ENCODE results near the gene COPS9. TPM values are rescaled to one million over a fixed set of nuclear protein-coding genes. Genes with fewer than 3 reads are reported as not detected.

COPS9 gene
- total and polyA plus RNA-seq, 8 donors: 62.4 to 146 (median 90.9) TPM

GRCh38 chr2:240160291-240161086 lies 24.4 kb upstream of the COPS9 start:
- TF ChIP-seq CTCF (IDR thresholded peaks at IDR 0.05): no peak
- Histone ChIP-seq H3K27me3 (peaks cover 0 to 10% of the 10 kb centered on the region in 2 donors), H3K36me3 (no peaks in the 10 kb centered on the region), H3K27ac (no peak overlapping the region), H3K4me3 (no peak overlapping the region), H3K9me3 (no peaks in the 10 kb centered on the region), H3K4me1 (no peaks in the 10 kb centered on the region)
- ATAC-seq (no peak), DNase-seq (peak in 2 of 4 donors; percentile 22 to 39)
- intact Hi-C loops (cut with DNase I): no loop called here

GRCh38 chr2:240159251-240159839 lies 23.2 kb upstream of the COPS9 start:
- TF ChIP-seq CTCF (IDR thresholded peaks at IDR 0.05): no peak
- Histone ChIP-seq H3K36me3 (no peaks in the 10 kb centered on the region), H3K4me3 (no peak overlapping the region), H3K27me3 (peaks cover 0 to 20% of the 10 kb centered on the region in 2 donors), H3K27ac (no peak overlapping the region), H3K9me3 (no peaks in the 10 kb centered on the region), H3K4me1 (no peaks in the 10 kb centered on the region)
- intact Hi-C loops (cut with DNase I): no loop called here
- ATAC-seq: no peak
- DNase-seq: peak in 1 of 4 donors; percentile 56

GRCh38 chr2:240157147-240157470 lies 21.0 kb upstream of the COPS9 start:
- no peak for ATAC-seq
- H3K27me3 ChIP-seq: peaks cover 0 to 22% of the 10 kb centered on the region in 2 donors
- DNase-seq: peak in 1 of 4 donors; percentile 44
- intact Hi-C loops (cut with DNase I): no loop called here
- no peak overlapping the region for H3K27ac ChIP-seq
- no peak overlapping the region for H3K4me3 ChIP-seq
- no peaks in the 10 kb centered on the region for H3K36me3 ChIP-seq
- no peaks in the 10 kb centered on the region for H3K4me1 ChIP-seq
- no peaks in the 10 kb centered on the region for H3K9me3 ChIP-seq
- no peak for TF ChIP-seq CTCF (IDR thresholded peaks at IDR 0.05)

- intact Hi-C loops (cut with DNase I): no loop called here
- Histone ChIP-seq H3K27me3 (peaks cover 0 to 23% of the 10 kb centered on the region in 2 donors), H3K36me3 (no peaks in the 10 kb centered on the region), H3K4me1 (no peaks in the 10 kb centered on the region), H3K27ac (no peak overlapping the region), H3K4me3 (no peak overlapping the region), H3K9me3 (no peaks in the 10 kb centered on the region)
- no peak for ATAC-seq
- TF ChIP-seq CTCF (IDR thresholded peaks at IDR 0.05): no peak
- DNase-seq: peak in 1 of 4 donors; percentile 76
Measured at GRCh38 chr2:240156435-240157146, 20.5 kb upstream of the COPS9 start.

Measured in left lung (tissue), 10 donors.